ENCODE data around the gene ATCAY. TPM values are rescaled to one million over a fixed set of nuclear protein-coding genes. Genes with fewer than 3 reads are reported as not detected.

The ATCAY gene
- polyA plus RNA-seq, 6 donors from 2014 or later, result not detected

- no peak for ATAC-seq (ENCODE audit: low read depth in 2 of 2)
- no peaks in the 10 kb centered on the region for H3K27me3 Mint-ChIP-seq
- DNase-seq, result no peak
- H3K27ac Mint-ChIP-seq, result no peak overlapping the region
- no peaks in the 10 kb centered on the region for H3K4me1 Mint-ChIP-seq
- H3K36me3 Mint-ChIP-seq, result no peaks in the 10 kb centered on the region
- peaks cover 0 to 1% (median 0%) of the 10 kb centered on the region in 7 donors for H3K9me3 Mint-ChIP-seq
- H3K4me3 Mint-ChIP-seq, result no peak overlapping the region
Observed at GRCh38 chr19:3844596-3844995, 35.9 kb upstream of the ATCAY start.

- Mint-ChIP-seq H3K9me3 (peaks cover 0 to 9% (median 0%) of the 10 kb centered on the region in 7 donors), H3K27ac (peak overlapping the region in 1 of 6 donors; percentile 4), H3K4me3 (no peak overlapping the region), H3K36me3 (peaks cover 0 to 8% of the 10 kb centered on the region in 2 donors), H3K27me3 (no peaks in the 10 kb centered on the region), H3K4me1 (peaks cover 2 to 8% (median 7%) of the 10 kb centered on the region in 3 donors)
- peak; percentile 21 for DNase-seq
- ATAC-seq (ENCODE audit: low read depth in 2 of 2), result peak; percentile 61 to 73
Observed at GRCh38 chr19:3849092-3849491, 31.4 kb upstream of the ATCAY start.

GRCh38 chr19:3849787-3850186 is 30.7 kb upstream of the ATCAY start:
- no peak overlapping the region for H3K27ac Mint-ChIP-seq
- H3K27me3 Mint-ChIP-seq, result no peaks in the 10 kb centered on the region
- H3K4me3 Mint-ChIP-seq, result peak overlapping the region in 1 of 8 donors; percentile 42
- H3K4me1 Mint-ChIP-seq, result peaks cover 2 to 8% (median 7%) of the 10 kb centered on the region in 3 donors
- peaks cover 0 to 9% (median 0%) of the 10 kb centered on the region in 7 donors for H3K9me3 Mint-ChIP-seq
- no peak for ATAC-seq (ENCODE audit: low read depth in 2 of 2)
- peaks cover 0 to 8% of the 10 kb centered on the region in 2 donors for H3K36me3 Mint-ChIP-seq
- DNase-seq, result no peak

GRCh38 chr19:3850320-3850972 is 30.0 kb upstream of the ATCAY start:
- Mint-ChIP-seq H3K27ac (peak overlapping the region in 2 of 6 donors; percentile 49 to 76), H3K27me3 (no peaks in the 10 kb centered on the region), H3K36me3 (peaks cover 0 to 8% of the 10 kb centered on the region in 2 donors), H3K4me1 (peaks cover 2 to 8% (median 8%) of the 10 kb centered on the region in 3 donors), H3K4me3 (peak overlapping the region in 1 of 8 donors; percentile 24), H3K9me3 (peaks cover 0 to 9% (median 0%) of the 10 kb centered on the region in 7 donors)
- ATAC-seq (ENCODE audit: low read depth in 2 of 2), result no peak
- DNase-seq, result no peak

- DNase-seq, result no peak
- H3K27me3 Mint-ChIP-seq, result no peaks in the 10 kb centered on the region
- peaks cover 0 to 8% of the 10 kb centered on the region in 2 donors for H3K36me3 Mint-ChIP-seq
- H3K27ac Mint-ChIP-seq, result peak overlapping the region in 2 of 6 donors; percentile 16 to 56
- peaks cover 2 to 14% (median 8%) of the 10 kb centered on the region in 3 donors for H3K4me1 Mint-ChIP-seq
- ATAC-seq (ENCODE audit: low read depth in 2 of 2), result peak in 1 of 2 donors; percentile 36
- H3K4me3 Mint-ChIP-seq, result peak overlapping the region in 1 of 8 donors; percentile 47
- H3K9me3 Mint-ChIP-seq, result peaks cover 0 to 9% (median 0%) of the 10 kb centered on the region in 7 donors
Observed at GRCh38 chr19:3851254-3852176, 29.0 kb upstream of the ATCAY start.

- no peak overlapping the region for H3K27ac Mint-ChIP-seq
- no peak for ATAC-seq (ENCODE audit: low read depth in 2 of 2)
- peaks cover 0 to 8% of the 10 kb centered on the region in 2 donors for H3K36me3 Mint-ChIP-seq
- DNase-seq, result no peak
- peaks cover 2 to 14% (median 8%) of the 10 kb centered on the region in 3 donors for H3K4me1 Mint-ChIP-seq
- no peaks in the 10 kb centered on the region for H3K27me3 Mint-ChIP-seq
- H3K4me3 Mint-ChIP-seq, result no peak overlapping the region
- H3K9me3 Mint-ChIP-seq, result peaks cover 0 to 9% (median 0%) of the 10 kb centered on the region in 7 donors
Observed at GRCh38 chr19:3852177-3852511, 28.3 kb upstream of the ATCAY start.

GRCh38 chr19:3852614-3853254 is 27.8 kb upstream of the ATCAY start:
- no peak overlapping the region for H3K4me3 Mint-ChIP-seq
- H3K36me3 Mint-ChIP-seq, result peaks cover 0 to 8% of the 10 kb centered on the region in 2 donors
- ATAC-seq (ENCODE audit: low read depth in 2 of 2) (peak in 1 of 2 donors; percentile 30), DNase-seq (no peak)
- no peak overlapping the region for H3K27ac Mint-ChIP-seq
- no peaks in the 10 kb centered on the region for H3K27me3 Mint-ChIP-seq
- H3K4me1 Mint-ChIP-seq, result peaks cover 6 to 16% (median 10%) of the 10 kb centered on the region in 3 donors
- H3K9me3 Mint-ChIP-seq, result peaks cover 0 to 9% (median 0%) of the 10 kb centered on the region in 7 donors

- ATAC-seq (ENCODE audit: low read depth in 2 of 2) (no peak), DNase-seq (no peak)
- Mint-ChIP-seq H3K27me3 (no peaks in the 10 kb centered on the region), H3K4me1 (peaks cover 12 to 20% (median 15%) of the 10 kb centered on the region in 3 donors), H3K27ac (peak overlapping the region in 3 of 6 donors; percentile 57 to 88 (median 83)), H3K4me3 (no peak overlapping the region), H3K36me3 (peaks cover 0 to 8% of the 10 kb centered on the region in 2 donors), H3K9me3 (peaks cover 0 to 9% (median 0%) of the 10 kb centered on the region in 7 donors)
Observed at GRCh38 chr19:3855320-3855719, 25.2 kb upstream of the ATCAY start.

GRCh38 chr19:3857449-3858003 is 23.0 kb upstream of the ATCAY start:
- Mint-ChIP-seq H3K4me1 (peaks cover 8 to 14% (median 10%) of the 10 kb centered on the region in 3 donors), H3K27ac (peak overlapping the region in 4 of 6 donors; percentile 75 to 91 (median 85)), H3K27me3 (peaks cover 0 to 6% (median 0%) of the 10 kb centered on the region in 3 donors), H3K4me3 (peak overlapping the region in 1 of 8 donors; percentile 33), H3K9me3 (no peaks in the 10 kb centered on the region), H3K36me3 (peaks cover 0 to 1% of the 10 kb centered on the region in 2 donors)
- ATAC-seq (ENCODE audit: low read depth in 2 of 2) (peak; percentile 97 to 100), DNase-seq (peak; percentile 42)

GRCh38 chr19:3860499-3860898 is 20.0 kb upstream of the ATCAY start:
- H3K36me3 Mint-ChIP-seq, result no peaks in the 10 kb centered on the region
- H3K27ac Mint-ChIP-seq, result no peak overlapping the region
- DNase-seq, result no peak
- H3K4me1 Mint-ChIP-seq, result peaks cover 8 to 12% (median 10%) of the 10 kb centered on the region in 3 donors
- no peak for ATAC-seq (ENCODE audit: low read depth in 2 of 2)
- H3K9me3 Mint-ChIP-seq, result no peaks in the 10 kb centered on the region
- H3K4me3 Mint-ChIP-seq, result no peak overlapping the region
- peaks cover 0 to 6% (median 0%) of the 10 kb centered on the region in 3 donors for H3K27me3 Mint-ChIP-seq

- H3K27ac Mint-ChIP-seq, result no peak overlapping the region
- no peak overlapping the region for H3K4me3 Mint-ChIP-seq
- H3K9me3 Mint-ChIP-seq, result peaks cover 0 to 2% (median 0%) of the 10 kb centered on the region in 7 donors
- H3K4me1 Mint-ChIP-seq, result peaks cover 3 to 6% (median 3%) of the 10 kb centered on the region in 3 donors
- H3K27me3 Mint-ChIP-seq, result peaks cover 17 to 24% (median 19%) of the 10 kb centered on the region in 3 donors
- DNase-seq, result no peak
- no peak for ATAC-seq (ENCODE audit: low read depth in 2 of 2)
- H3K36me3 Mint-ChIP-seq, result no peaks in the 10 kb centered on the region
Observed at GRCh38 chr19:3862826-3863500, 17.5 kb upstream of the ATCAY start.

- H3K27me3 Mint-ChIP-seq, result peaks cover 20 to 29% (median 25%) of the 10 kb centered on the region in 3 donors
- H3K4me1 Mint-ChIP-seq, result peaks cover 0 to 6% (median 4%) of the 10 kb centered on the region in 3 donors
- H3K36me3 Mint-ChIP-seq, result no peaks in the 10 kb centered on the region
- DNase-seq, result no peak
- peaks cover 0 to 3% (median 0%) of the 10 kb centered on the region in 7 donors for H3K9me3 Mint-ChIP-seq
- H3K27ac Mint-ChIP-seq, result no peak overlapping the region
- ATAC-seq (ENCODE audit: low read depth in 2 of 2), result no peak
- peak overlapping the region in 1 of 8 donors; percentile 3 for H3K4me3 Mint-ChIP-seq
Observed at GRCh38 chr19:3863648-3864047, 16.8 kb upstream of the ATCAY start.

Data from naive B cell (primary cell).